ENCODE results near the gene CCNG2.

DNA sequence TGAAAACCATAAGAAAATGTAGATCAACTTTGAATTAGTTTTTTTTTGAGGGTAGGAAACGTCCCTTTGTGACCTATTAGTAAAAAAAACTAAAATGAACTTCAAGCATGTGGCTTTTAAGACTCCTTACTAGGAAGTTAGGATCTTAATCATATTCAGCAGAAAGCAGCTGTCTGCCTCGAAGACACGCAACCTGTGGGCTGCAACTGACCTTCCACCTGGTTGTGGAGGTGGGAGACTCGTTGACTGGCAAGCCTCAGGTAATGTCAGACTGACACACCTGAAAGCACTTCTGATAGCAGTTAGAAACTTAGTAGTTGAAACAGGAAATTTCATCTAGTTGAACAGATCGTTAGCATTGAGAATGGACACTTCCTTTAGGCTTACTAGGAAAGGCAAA is 37.4 kb downstream of the CCNG2 start:
- TF ChIP-seq POLR2A (IDR thresholded peaks at IDR 0.05) = no peak
- no peak for TF ChIP-seq CTCF (IDR thresholded peaks at IDR 0.05)

Data from esophagus squamous epithelium (tissue), 4 donors.